SIG-M5 (cell line): ENCODE results near the gene ROR2.
"Not testable (repeated sequence)": the region's sequence is repeated elsewhere in the genome, so short reads cannot be mapped to it uniquely, and the experiment has no call there.

ENCODE experiments used
- DNase-seq: peaks from one replicate; lab custom pipeline; 2025; lab: John Stamatoyannopoulos, UW

The ROR2 gene

DNA sequence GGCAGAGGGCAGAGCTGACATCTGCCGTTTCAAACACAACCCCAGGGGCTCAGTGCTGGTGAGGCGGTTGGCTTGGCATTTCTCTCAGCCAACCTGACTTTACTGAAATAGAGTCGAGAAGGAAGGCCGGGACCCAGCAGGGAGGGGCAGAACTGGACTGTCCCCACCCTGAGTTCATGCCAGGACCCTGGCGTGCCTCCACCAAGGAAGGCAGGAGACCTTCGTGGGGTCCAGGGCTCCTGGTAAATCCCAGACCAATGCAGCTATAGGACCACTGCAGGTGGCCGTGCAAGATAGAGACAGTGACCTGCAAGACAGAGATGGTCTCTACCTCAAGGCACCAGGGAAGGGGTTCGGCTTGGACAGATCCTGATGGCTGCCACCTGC, 132.9 kb downstream of the ROR2 start:
- DNase-seq, result no peak

DNA sequence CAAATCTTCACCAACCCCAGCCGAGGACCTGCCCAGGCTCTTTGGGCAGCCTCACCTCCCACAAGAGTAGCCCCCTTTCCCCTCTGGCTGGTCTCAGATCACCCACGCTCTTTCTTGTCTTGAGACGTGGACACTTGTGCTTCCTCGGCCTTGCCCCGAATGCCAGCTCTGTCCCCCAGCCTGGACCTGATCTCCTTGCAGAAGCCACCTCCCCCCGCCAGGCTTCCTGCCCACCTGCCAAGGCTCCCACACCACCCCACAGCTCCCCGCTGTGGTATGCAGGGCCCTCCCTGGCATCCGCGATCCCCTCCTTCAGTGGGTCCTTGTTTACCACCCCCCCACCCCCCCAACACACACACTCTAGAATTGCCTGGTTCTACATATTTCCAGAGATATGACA, 133.7 kb downstream of the ROR2 start:
- no peak for DNase-seq

DNA sequence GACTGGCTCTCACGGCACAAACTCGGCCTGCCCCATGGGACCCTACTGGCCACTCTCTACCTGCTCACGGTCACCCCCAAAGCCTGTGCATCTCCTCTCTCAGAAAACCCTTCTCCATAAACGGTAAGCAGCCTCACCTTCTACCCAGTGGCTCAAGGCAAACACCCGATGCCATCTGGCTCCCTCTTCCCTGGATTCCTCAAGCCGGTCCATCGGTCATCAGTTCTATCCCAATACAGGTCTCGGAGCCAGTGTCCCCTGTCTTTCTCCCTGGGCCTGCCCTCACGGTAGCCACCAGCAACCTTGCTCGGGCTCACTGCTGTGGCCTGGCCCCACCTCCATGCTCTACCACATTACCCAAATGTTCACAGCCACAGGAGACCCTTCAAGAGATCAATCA, 134.1 kb downstream of the ROR2 start:
- DNase-seq, result no peak

DNA sequence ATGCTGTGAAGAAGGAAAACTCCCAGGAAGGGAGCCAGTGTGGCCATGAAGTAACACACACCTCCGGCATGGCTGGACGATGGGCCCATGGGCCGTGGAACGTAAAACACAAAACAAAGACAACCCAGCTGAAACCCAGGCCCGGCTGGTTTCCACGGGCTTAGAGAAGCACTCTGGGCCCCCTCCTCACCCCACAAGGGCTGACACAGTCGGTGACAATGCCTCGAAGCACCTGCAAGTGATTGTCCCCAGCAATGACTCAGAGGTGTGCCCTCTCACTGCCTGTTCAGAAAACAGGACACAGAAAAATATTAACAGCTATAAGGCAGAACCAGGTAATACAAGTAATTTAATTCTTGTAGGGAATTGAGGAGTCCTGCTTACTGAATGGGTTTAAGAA, 135.3 kb downstream of the ROR2 start:
- no peak for DNase-seq

DNA sequence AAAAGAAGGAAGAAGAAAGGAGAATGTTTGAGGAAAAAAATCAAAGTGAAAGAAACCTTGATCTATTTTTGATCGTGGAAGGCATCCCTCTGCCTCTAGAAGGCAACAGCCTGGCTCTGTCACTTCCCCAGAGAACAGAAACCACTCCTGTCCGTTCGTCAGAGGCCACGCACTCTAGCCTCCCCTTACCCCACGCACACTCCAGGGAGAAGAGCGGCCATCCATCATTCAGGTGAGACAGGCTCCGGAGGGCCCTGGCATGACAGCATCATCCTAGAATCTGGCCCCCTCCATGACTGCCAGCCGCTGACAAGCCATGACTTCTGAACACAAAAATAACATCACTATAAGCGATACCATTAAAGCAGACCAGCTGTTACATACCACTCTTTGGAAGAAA, 135.8 kb downstream of the ROR2 start:
- no peak for DNase-seq

DNA sequence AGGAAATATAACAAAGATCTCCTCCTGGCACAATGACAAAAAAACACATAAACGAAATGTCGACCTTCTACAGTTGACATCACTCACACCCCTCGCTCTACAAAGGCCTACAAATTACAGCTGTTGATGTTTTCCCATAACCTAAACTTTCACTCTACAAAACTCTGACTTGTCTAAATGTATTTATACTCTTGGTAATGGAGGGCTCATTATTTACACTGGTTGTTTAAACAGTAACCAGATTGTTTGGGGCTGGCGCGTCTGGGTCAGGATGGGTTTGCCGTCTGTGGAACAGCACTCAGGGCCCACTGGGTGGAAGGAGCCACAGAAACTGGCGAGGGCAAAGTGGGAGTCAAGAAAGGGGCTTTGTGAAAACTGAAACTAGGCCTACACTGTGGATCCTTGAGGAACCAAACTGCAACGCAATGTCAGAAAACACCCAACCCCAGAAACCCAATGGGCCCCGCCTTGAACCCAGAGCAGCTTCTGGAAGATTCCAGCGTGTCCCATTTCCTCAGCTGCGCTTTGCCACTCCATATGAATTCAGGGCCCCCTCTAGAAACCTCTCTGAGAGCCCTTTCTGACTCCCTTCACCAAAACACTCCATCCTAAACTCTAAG, 136.7 kb downstream of the ROR2 start:
- no peak for DNase-seq

DNA sequence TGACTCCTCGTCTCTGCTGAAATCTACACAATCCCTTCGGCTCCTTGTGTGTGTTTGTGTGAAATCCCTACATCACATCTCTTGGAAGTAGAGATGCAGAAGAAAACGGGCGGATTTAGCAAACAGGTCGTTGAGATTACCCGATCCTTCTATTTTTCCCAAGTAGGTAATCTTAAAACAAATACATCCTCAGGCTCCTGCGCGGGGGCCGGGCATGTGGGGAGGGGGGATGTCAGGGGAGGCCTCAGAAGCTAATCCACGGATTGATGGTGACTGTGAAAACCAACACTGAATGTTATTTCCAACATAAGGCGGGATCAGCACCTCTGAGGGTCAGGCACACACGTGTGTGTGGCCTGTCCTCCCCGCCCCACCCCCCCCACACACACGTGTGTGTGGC, 137.8 kb downstream of the ROR2 start:
- DNase-seq, result no peak

DNA sequence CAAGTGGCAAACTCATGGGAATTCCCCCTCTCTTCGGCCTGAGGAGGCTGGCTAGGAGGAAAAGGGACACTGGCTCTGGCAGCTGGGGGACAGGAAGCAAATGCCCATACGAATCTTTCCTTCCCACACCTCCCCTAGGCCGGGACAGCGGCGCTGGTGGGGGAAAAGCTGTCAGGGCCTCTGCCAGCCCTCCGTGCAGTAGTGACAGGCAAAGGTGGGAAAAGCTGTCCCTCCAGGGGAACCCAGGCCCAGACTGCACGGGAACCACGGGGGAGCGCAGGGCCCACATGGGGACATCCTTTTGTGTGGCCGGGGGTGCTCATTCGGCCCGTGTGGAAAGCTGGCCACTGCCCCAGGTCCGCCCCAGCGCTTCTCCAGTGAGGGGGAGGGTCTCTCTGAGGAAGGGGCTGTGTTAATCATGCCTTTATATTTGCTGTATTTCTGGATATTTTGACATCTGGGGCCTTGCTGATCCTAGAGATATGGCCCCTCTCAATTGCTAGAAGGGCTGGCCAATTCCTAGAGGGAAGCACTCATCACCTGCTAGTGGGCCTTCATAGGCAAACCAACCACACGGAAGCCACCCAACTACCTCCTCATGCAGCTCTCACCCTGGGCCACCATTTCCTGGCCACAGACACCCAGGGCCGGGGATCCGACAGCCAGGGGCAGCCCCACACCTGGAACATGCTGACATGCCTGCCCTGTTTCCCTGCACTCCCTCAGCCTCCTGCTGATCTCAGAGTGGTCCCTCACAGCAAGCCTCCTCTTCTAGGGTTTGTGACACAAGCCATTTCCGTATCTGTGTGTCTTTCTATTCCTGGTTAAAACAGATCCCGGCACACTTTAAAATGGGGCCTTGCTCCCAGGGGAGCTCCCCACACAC, 138.8 kb downstream of the ROR2 start:
- DNase-seq, result no peak

DNA sequence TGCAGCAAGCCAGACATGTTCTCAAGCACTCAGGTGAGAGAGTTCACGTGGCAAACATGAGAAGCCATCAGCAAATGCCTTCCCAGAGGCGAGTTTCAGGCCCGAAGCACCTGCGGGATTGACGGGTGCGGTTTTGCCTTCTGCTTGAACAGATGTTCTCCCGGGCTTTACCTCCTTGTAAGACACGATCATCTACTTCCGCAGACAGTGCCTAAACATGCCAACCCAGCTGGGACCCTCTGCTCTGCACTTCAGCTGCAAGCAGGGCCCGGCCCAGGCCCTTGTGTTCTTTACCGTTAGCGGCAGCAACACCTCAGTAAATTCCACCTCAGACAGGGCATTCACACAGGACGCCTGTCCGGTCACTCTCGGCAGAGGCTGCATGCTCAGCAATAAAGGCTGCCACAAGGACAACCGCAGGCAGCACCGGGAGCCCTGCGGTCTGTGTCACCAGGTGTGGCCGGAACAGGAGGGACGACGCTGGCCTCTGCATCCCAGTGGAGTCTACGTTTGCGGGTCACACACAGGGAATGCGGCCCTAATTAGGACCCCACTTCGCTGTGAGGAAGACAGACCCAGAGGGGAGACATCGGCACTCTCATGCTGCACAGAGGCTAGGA, 139.6 kb downstream of the ROR2 start:
- no peak for DNase-seq

DNA sequence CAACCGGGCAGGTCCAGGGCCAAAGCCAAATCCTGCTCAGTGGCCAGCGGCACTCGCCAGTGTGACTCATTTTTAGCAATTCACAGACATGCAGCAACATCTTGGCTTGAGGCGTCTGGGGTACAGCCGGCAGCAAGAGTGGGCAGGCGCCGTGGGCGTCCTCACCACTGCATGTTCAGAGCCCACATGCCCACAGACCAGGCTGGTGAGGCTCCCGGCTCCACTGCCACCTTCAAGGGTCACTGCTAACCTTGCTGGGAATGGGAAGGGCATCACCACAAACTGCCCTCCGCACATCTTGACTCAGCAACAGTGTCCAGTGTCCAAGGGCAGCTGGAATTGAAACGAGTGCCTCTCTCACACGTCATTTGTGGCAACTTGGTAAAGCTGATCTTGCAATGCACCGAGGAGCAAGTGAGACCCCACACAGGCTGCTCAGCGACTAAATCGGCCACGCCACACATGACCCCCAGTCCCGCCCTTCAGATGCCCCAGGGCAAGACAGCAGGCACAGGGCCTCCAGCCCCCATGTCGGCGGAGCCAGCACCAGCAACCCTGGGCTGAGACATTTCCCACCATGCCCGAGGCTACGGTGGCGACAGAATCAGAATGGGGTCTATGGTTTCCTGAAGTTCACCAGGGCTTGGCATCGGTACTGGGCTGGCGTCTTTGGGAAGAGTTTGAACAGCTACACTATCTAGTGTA, 140.3 kb downstream of the ROR2 start:
- no peak for DNase-seq

DNA sequence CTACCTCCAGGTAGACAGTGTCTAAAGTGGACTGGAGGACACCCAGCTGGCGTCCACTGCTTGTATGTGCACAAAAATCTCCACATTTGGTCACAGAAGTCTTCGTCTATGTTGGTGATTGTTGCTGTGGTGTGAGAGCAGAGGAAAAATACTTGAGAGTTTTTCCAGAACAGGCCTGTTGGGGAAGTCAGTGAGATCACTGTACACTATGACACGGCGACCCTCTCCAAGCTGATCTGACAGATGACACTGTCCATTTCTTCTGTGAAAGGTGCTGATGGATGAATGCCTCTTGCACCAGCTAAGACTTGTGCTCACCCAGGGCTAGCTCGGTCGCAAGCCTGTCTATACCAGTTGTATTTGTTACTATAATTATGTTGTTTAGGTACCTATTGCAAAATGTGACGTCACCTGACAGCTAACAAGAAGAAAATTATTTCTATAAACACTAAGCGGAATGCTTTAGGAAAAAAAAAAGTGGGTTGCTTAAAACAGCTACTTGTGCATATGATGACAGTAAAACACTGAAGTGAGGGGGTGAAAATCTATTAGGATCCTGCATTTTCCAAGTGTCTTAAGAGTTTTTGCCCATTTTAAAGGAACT, 142.3 kb downstream of the ROR2 start:
- DNase-seq, result no peak

DNA sequence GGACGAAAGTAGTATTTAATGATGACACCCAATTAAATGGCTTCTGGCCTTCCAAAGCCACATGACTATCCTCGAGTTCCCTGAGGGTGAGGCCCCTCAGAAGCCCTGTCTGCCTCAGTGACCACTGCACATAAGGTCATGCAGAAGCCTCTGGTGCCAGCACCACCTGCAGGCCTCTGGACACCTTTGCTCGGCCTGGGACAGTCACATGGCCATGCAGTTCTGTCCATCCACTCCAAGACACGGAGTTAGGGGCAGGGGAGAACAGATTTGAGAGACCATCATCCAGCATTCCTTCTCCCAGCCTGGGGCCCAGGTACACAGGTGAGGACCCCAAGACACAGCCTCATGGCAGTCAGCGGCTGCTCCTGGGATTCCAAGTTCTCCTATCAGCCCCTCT, 145.0 kb downstream of the ROR2 start:
- no peak for DNase-seq

DNA sequence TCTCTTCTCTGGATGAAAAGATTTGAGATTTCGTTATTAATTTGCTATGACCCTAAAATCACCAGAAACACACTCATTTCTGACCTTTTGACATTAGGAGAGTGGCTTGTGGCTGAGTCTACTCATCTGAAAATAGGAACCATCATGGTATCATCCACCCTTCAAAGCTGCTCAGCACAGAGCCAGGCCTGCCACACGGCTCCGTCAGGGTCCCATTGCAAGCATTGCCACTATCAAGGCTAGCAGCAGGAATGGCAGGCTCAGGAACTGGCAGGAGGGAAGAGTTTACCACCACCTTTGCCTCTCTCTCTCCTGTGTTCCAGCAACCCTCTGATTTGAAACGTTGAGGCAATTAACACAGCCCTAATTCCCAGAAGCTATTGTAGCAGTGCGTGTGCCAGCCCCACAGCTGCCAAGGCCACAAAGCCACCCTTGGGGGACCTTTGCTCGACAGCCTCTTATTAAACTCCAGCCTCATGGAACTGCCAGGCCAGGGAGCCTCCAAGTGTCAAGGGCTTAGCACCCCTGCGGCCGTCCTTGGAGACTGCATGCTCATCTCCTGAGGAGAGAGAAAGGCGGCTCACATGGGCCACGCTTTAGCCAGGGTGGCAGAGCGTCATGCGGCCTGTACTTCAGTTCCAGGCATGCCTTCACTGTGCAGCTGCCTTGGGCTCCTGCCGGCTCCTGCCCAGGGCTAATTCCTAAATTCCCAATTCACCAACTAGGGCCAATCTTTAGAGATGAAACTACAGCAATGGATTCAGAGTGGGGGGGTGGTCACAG, 145.9 kb downstream of the ROR2 start:
- no peak for DNase-seq

DNA sequence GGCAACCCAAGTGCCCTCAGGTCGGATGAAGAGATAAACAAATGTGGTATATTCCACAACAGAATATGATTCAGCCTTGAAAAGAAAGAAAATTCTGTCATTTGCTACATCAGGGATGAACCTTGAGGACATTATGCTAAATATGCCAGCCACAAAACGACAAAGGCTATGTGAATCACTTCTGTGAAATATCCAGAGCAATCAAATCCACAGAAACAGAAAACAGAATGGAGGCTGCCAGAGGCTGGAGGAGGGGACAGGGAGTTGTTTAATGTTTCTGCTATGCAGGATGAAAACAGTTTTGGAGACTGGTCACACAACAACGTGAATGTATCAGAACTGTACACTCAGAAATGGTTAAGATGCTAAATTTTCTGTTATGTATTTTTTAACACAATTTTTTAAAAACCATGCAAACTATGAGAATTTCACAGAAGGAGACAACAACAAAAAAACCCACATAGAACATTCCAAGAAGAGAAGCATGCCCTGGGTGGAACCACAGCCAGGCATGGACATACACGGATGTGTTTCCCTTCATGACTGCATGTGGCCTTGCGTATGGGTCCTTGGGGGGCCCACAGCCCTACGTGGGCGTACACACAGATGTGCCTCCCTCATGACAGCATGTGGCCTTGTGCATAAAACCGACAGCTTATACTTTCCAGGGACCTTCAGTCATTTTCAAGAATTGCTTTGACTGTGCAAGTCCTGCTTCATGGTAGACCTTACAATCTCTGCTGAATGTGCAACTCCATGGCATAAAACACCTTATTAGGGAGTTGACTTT, 146.7 kb downstream of the ROR2 start:
- DNase-seq, result no peak

DNA sequence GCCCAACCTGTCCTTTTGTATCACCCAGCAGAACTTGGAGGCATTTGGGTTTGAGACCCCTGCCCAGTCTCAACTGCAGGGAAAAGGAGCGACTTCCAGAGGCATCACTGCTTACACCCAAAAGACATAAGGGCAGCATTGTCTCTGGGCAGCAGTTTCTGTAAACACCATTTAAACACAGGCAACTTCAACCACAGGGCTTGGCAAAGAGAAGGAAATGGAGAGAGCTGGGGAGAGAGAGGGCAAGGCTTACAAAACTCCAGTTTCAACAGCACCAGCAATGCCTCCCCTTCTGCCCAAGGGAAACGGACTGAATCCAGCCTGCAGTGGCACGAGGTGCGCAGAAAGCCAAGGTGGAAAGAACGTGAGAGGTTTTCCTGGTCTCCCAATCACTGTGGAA, 147.6 kb downstream of the ROR2 start:
- no peak for DNase-seq

DNA sequence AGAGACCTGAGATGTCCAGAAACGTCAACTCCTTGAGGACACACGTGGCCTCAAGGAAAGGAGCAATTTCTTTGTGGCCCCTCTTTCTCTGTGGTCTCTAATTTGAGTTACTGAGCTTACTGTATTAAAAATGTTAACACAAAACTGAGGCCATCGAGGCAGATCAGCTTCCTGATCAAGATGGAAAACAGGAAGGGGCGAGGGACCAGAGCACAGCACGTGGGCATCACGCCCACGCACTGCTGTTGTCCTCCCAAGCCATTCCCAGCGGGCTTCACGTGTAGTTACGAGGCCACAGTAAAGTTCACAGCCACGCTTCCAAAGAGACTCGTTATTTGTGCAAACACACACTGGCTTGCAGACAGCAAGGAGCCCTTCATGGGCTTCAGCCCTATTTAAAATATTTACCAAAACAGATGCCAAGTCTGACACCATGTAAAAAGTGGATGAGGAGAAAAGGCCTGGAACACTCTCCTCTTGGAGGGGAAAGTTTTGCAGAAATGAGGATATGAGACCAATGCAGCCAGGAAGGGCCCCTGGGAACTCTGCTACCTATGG, 149.5 kb downstream of the ROR2 start:
- no peak for DNase-seq

DNA sequence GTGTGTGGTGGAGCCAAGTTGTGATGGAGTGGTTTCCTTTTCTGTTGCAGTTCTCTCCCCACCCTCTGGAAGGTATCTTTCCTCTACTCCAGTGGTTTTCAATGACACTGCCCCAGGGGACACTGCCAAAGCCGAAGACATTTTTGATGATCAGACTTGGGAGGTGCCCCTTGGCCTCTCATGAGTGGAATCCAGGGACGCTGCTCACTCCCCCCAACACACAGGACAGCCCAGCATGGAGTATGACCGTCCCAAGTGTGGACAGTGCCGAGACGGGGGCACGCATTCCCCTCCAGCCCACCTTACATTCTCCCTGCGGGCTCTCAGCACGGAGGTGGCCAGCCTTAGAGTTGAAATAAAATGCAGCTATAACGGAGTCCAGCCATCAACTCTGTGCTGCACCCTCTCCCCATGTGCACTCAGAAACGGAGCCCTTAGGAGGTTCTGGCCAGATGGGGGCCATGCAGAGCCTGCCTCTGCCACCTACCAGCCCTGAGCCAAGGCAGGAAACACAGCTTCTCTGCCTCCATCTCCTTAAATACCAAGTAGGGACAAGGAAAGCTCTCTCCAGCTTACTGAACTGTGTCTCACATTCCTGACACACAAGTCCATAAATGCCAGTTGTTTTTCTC, 150.8 kb downstream of the ROR2 start:
- DNase-seq, result no peak

DNA sequence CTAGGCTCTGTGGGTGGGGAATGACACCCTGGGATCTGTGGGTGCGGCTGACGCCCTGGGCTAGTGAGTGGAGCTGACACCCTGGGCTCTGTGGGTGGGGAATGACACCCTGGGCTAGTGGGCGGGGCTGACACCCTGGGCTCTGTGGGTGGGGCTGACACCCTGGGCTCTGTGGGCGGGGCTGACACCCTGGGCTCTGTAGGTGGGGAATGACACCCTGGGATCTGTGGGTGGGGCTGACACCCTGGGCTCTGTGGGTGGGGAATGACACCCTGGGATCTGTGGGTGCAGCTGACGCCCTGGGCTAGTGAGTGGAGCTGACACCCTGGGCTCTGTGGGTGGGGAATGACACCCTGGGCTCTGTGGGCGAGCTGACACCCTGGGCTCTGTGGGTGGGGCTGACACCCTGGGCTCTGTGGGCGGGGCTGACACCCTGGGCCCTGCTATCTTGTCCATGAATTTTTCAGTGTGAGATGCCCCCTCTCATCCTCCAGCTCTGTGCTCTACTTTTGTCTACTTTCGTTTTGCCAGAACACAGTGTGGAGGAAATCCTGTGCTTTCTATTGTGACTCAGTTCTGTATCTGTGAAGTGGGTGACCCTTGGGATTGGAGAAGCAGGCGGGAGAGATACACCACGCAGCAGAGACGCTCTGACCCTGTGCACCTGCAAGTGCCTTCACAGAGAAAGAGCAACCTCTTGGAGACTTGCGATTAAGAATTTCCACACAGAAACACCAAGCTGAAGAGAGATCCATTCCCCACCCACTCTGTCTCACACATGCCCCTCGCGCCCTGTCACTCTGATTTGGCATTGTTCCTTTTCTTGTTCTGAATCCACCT, 151.5 kb downstream of the ROR2 start:
- not testable (repeated sequence) for DNase-seq

DNA sequence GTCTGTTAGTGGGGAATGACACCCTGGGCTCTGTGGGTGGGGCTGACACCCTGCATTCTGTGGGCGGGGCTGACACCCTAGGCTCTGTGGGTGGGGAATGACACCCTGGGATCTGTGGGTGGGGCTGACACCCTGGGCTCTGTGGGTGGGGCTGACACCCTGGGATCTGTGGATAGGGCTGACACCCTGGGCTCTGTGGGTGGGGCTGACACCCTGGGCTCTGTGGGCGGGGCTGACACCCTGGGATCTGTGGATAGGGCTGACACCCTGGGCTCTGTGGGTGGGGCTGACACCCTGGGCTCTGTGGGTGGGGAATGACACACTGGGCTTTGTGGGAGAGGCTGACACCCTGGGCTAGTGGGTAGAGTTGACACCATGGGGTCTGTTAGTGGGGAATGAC, 152.5 kb downstream of the ROR2 start:
- not testable (repeated sequence) for DNase-seq
